ENCODE measurements around the gene ADAMTS2.

DNA sequence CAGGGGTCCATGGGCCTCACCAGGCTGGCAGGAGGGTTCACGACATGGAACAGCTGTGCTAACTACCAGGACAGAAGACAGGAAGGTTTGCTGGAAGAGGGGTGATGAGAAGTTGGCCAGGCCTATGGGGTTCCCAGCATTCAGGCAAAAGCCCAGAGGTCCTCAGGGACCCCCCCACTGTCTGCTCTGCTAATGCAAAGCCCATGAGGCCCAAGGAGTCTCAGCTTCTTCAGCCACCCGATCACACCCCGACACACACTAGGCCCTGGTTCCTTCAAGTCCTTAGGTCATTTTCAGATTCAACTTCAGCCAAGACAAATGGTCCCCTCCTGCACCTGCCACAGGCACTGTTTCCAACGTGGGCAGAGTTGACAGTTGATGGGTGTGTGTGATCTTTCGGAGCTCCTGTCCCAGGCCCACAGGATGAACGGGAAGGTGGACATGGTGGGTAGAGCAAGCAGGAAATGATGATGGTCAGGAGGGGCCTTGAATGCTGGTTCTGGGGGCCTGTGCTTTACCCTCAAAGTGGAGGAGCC, 20.4 kb downstream of the ADAMTS2 start:
- TF ChIP-seq EZH2phosphoT487 (IDR thresholded peaks at IDR 0.05; ENCODE audit: insufficient read depth, low read depth) (no peak), EZH2 (IDR thresholded peaks at IDR 0.05; ENCODE audit: insufficient read depth, poor library complexity, severe bottlenecking) (no peak)
